GM19467 (cell line): ENCODE results near the gene KAZALD1.

Experiments
- ATAC-seq: cut with Tn5 transposase; IDR thresholded peaks from one replicate; pipeline ENCODE4 v1.9.1; 2021; ENCODE audit warnings: mild to moderate bottlenecking, moderate library complexity; ENCODE audit not compliant: unreplicated experiment

The KAZALD1 gene, protein sequence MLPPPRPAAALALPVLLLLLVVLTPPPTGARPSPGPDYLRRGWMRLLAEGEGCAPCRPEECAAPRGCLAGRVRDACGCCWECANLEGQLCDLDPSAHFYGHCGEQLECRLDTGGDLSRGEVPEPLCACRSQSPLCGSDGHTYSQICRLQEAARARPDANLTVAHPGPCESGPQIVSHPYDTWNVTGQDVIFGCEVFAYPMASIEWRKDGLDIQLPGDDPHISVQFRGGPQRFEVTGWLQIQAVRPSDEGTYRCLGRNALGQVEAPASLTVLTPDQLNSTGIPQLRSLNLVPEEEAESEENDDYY

GRCh38 chr10:101061624-101062231 is at the start of gene KAZALD1:
TSS of gene KAZALD1 (plus strand) at chr10:101061989. CDS start at chr10:101062593, 604 bp downstream.
- no peak for ATAC-seq

GRCh38 chr10:101012525-101013364 is 49.0 kb upstream of the KAZALD1 start:
- peak; percentile 77 for ATAC-seq

GRCh38 chr10:101013365-101013825 is 48.4 kb upstream of the KAZALD1 start:
- no peak for ATAC-seq

- no peak for ATAC-seq
Observed at GRCh38 chr10:101014230-101014884, 47.4 kb upstream of the KAZALD1 start.

DNA sequence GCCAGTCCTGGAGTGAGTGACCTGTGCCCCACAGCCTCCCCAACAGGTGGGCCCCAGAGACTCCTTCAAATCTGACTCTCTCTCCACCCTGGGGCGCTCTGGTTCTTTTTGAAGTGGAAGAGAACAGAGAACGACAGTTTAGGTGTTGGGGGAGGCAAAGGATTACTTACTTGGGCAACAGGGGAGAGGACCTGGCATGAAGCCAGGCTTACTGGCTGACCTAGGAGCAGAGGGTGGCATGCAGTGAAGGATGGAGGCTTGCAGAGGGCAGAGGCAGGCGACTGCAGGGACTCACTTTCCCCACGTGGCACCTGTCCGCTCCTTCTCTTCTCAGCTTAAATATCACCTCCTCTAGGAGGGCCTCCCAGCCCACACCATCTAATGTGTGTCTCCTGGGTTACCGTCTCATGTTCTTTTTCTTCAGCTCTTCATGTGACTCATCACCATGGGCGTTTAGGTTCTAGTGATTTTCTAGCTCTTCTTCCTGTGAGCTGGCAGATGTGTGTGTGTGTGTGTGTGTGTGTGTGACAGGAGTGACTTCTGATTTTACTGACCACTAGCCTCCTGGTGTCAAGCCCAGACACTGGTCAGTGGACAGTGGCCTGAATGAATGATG is 46.7 kb upstream of the KAZALD1 start:
- no peak for ATAC-seq

DNA sequence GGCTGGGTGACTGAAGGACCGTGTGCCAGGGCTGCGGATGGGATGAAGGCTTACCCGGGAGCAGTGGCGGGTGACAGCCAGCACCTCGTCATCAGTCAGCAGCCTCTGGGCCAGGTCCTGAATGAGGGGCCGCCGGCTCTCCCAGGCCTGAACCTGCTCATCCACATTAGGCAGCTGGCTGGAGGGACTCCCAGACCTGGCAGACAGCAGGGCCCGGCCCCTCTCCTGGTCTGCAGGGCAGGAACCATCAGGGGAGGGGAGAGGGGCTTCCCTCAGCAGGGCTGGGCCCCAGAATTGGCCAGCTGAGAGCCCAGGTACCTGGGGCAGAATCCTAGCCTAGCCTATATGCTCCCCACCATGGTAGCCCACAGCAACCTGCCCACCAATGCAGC is 46.2 kb upstream of the KAZALD1 start:
- no peak for ATAC-seq

- no peak for ATAC-seq
Observed at GRCh38 chr10:101016814-101017213, 45.0 kb upstream of the KAZALD1 start.

DNA sequence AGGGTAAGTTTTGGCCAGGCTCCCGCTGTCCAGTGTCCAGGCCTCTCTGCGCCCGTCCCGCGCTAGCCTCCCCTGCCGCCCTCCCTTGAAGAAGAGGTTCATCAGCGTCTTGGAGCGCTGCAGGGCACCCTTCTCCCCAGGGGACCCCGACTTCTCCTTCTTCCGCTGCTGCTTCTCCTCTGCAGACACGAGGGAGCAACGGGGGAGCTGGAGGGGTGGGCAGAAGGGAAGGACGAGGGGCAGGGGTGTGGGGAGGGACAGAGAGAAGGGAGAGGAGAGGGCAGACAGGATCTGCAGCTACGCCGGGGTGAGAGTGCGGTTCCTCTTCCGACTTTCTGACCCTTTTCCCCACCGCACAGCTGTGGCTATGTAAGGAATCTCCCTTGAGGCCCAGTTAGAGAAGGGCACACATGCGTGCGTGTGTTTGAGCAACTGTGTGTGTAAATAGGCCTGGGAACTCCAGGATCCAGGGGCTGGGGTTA is 43.6 kb upstream of the KAZALD1 start:
- no peak for ATAC-seq

DNA sequence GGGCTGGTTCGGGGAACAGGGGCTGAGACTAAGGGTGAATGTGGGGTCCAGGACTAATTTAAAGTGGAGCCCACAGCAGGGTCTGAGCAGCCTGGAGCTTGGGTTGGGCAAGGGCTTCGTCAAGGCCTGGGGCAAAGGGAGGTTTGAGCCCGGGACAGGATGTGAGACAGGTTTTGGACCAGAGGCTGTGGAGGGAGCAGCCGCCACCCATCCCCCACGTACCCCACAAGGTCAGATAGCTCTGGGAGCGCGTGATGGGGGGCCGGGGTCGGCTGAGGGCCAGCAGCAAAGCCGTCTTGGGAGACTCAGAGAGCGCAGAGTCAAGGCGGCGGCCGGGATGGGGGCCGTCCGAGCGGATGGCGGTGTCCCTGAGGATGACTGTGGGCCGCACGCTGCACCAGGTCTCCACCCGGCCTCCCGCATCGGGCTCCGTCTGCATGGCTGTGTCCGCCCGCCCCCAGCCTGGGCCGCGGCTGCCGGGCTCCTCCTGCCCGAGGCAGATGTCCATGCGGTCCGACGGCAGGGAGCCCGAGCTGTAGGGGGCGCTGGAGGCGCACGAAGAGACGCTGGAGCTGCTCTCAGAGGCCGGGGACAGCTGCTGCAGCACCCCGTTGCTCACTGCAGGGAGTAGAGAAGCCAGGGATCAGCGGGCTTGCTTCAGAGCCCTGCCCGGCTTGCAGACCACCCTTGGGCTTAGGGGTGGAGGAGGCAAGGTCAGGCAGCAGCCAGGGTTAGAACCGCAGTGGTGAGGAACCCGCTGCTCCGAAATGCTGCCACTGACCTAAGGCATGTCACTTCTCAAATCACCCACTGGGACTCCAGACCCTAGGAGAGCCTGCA is 43.0 kb upstream of the KAZALD1 start:
- ATAC-seq: no peak

- ATAC-seq: no peak
Observed at GRCh38 chr10:101019440-101019703, 42.4 kb upstream of the KAZALD1 start.

- no peak for ATAC-seq
Observed at GRCh38 chr10:101020427-101021075, 41.2 kb upstream of the KAZALD1 start.

DNA sequence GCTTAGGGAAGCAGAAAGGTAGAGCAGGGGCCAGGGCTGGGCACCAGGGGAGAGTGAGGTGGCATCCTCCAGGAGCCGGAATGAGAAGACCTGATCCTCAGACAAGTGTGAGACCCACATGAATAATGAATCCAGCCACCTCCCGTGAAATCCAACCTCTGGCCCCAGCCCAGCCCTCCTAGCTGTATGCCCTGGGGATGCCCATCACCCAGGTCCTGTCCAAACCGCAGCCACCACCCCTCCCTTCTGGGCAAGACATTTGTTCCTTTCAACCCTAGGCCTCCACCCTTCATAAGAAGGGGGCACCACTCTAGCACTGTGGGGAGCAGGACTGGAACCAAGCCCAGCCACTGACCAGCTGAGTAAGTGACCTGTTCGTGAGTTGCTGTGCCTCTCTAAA is 40.5 kb upstream of the KAZALD1 start:
- no peak for ATAC-seq

DNA sequence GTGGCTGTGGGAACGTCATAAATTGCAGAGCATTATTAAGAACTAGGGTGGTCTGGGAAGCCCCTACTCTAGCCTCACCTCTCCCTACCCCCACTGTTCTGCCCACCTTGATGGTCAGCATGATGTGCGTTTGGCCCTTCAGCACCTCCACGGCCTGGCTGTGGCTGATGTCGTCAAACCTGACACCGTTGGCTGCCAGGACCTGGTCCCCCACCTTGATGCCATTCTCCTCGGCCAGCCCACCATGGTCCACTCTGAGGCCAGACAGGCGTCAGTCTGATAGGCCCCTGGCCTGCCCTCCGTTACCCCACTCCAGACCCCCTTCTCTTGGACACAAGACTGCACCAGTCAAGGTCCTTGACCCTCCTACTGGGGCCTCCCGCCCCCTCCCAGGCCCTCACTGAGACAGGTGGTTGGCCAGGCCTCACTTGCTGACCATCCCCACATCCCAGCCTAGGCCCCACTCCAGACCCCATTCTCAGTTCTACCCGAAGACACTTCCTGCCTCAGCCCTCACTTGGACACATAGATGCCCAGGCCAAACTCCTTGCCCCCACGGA is 40.0 kb upstream of the KAZALD1 start:
- ATAC-seq: no peak

- no peak for ATAC-seq
Observed at GRCh38 chr10:101022967-101023705, 38.7 kb upstream of the KAZALD1 start.

DNA sequence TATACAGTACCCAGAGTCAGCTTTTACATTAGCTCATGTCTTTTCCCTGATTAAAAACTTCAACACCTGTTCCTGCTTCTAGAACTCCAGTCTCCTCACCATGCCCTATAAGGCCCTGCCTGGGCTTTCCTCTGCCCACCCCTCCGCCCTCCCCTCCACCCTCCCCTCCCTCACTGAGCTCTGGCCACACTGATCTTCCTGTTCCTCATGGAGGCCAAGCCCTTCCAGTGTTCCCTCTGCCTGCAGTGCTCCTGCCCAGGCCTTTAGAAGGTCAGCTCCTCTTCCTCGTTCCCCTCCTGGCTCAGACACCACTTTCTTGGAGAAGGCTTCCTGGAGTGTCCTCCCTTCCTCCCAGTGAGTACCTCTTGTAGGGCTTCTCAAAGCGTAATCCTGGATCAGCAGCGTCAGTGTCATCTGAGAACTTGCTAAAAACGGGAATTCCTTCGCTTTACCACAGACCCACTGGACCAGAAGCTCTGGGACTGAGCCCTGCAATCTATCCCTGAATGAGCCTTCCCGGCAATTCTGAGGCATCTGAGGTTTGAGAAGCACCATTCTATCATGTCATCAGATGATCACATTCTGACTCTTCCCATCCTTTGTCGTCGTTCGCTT is 34.6 kb upstream of the KAZALD1 start:
- no peak for ATAC-seq

- ATAC-seq: no peak
Observed at GRCh38 chr10:101028446-101029337, 33.1 kb upstream of the KAZALD1 start.
